ENCODE data around the gene ATP2B1.

Gene ATP2B1

DNA sequence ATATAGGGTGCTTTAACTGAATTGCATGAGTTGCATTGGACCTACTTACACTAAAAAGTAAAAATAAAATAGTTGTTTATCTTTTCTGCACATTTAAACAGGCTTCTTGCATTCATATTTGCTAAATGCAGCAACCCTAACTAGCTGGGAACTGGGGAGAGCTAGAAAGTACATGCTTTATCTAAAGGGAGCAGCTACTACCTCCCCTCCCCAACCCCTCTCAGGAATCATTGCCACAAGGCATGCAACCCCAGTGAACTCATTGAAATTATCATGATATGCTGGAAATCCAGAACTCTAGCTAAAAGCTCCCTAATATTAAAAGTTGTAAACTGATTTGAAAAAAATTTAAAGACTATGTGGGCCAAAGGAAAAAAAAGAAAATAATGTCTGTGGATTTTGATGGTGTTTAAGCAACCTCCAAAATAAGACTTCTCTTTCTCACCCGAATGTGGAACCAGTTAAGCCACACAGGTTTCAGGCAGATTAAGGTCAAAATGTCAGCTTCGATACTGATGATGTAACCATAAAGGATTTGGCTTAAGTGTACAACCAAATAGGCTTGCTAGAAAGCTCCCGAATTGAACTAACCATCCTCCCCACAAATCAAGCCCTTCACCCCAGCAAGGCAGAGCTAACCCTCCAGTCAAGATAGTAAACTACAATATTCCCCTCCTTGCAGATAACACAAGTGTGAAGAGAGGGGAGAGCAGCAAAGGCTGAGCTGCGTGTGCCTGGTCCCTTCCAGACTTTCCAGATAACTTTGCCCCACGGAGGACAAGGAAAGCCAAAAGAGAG lies 169.0 kb downstream of the ATP2B1 start:
- no peak for DNase-seq (ENCODE audit: low read depth in 2 of 2)

DNA sequence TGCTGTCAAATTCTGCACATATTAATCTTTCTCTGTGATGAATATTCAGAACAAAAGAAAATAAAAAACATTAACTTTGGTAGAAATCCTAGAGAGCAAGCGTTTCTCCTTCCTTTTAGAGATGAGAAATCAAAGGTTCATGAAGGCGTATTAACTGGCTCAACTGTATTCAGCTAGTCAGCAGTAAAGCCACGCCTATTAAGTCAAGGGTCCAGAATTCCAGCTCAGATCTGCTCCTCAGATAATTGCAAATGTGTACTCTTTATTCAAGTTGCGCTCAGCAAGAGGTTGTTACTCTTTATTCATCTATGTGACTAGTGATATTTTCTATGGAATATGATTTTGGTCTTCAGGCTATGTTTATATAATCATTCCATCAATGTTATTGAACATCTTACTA lies 169.7 kb downstream of the ATP2B1 start:
- no peak for DNase-seq (ENCODE audit: low read depth in 2 of 2)
